Mucosa of stomach (tissue), 1 donor: Measurements from ENCODE around the gene GLDC.

Experiments used
- H3K27me3 ChIP-seq: one replicate; pipeline ENCODE4 v1.7.0; 2013; ENCODE audit warnings: mild to moderate bottlenecking, low read length; ENCODE audit not compliant: control insufficient read depth, insufficient read depth
- H3K36me3 ChIP-seq: one replicate; pipeline ENCODE4 v1.7.0; 2013; ENCODE audit warnings: low read length; ENCODE audit not compliant: control insufficient read depth, insufficient read depth
- H3K4me1 ChIP-seq: one replicate; pipeline ENCODE4 v1.7.0; 2013; ENCODE audit warnings: mild to moderate bottlenecking, low read length; ENCODE audit not compliant: control insufficient read depth, insufficient read depth
- H3K4me3 ChIP-seq: one replicate; pipeline ENCODE4 v1.7.0; 2013; ENCODE audit warnings: low read length
- H3K9ac ChIP-seq: one replicate; pipeline ENCODE4 v1.7.0; 2013; ENCODE audit warnings: mild to moderate bottlenecking, low read length, moderate library complexity
- H3K9me3 ChIP-seq: one replicate; pipeline ENCODE4 v1.7.0; 2013; ENCODE audit warnings: mild to moderate bottlenecking, low read length, moderate library complexity; ENCODE audit not compliant: control insufficient read depth
- donor health status: Pancreatic carcinoma.

The GLDC gene

DNA sequence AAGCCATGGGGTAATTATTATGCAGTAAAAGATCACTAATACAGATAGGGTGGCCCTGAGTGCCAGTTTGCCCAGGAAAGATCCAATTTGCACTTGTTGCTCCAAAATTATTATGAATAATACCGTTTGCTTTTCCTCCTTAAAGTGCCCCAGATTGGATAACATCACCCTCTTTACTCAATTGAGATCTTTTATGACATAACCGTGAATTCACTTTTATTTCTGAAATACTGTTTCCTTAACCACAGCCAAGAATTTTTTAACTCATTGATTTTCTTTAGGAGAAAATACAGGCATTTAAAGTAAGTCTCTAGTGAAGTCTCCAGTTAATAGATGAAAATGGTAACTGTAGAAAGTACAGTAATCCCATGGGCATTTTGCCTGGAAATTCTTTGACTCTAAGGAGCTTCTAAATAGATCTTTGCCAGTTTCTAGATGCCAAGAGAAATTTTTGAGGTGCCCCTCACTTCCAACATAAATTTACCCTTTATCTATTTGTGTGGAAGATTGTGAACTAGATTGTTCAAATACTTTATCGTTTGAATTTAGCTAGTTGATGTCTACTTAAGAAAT, 133.4 kb downstream of the GLDC start:
- Histone ChIP-seq H3K9me3 (no peaks in the 10 kb centered on the region), H3K4me1 (no peaks in the 10 kb centered on the region), H3K4me3 (no peak overlapping the region), H3K9ac (no peak overlapping the region), H3K36me3 (no peaks in the 10 kb centered on the region), H3K27me3 (no peaks in the 10 kb centered on the region)

DNA sequence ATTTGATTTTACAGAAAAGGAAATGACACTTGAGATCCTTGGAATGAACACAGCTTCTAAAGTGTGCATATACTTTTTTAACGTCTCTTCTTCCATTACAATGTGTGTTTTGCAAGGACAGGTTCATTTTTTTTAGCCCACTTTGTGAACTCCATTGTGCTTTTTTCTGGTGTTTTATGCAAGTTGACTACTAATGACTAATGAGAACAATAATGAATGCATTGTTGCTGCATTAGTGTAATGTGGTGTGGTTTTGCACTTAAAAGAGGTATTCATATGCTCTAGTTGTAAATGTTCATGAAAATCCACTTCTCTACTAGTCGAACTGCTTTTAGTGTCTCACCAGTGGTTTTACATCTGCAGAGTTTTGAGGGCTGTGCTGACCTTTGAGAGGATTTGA, 139.0 kb downstream of the GLDC start:
- Histone ChIP-seq H3K9me3 (no peaks in the 10 kb centered on the region), H3K27me3 (no peaks in the 10 kb centered on the region), H3K4me3 (no peak overlapping the region), H3K36me3 (no peaks in the 10 kb centered on the region), H3K4me1 (no peaks in the 10 kb centered on the region), H3K9ac (no peak overlapping the region)

DNA sequence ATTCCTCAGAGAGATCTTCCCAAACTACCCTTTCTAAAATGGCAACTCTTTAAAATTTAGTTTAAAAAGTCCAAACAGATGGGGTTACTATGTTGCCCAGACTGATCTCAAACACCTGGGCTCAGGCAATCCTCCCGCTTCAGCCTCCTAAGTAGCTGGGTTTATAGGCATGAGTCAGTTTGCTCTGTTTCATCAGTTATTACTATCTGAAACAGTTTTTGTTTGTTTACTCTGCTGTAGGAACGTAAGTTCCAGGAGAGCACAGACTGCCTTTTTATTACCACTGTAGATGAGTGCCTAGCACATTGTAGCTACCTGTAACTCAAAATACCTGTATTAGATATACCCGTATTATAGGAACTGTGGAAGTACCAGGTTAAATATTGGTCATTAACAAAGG, 143.1 kb downstream of the GLDC start:
- H3K36me3 ChIP-seq: peaks cover 6% of the 10 kb centered on the region
- H3K27me3 ChIP-seq: no peaks in the 10 kb centered on the region

DNA sequence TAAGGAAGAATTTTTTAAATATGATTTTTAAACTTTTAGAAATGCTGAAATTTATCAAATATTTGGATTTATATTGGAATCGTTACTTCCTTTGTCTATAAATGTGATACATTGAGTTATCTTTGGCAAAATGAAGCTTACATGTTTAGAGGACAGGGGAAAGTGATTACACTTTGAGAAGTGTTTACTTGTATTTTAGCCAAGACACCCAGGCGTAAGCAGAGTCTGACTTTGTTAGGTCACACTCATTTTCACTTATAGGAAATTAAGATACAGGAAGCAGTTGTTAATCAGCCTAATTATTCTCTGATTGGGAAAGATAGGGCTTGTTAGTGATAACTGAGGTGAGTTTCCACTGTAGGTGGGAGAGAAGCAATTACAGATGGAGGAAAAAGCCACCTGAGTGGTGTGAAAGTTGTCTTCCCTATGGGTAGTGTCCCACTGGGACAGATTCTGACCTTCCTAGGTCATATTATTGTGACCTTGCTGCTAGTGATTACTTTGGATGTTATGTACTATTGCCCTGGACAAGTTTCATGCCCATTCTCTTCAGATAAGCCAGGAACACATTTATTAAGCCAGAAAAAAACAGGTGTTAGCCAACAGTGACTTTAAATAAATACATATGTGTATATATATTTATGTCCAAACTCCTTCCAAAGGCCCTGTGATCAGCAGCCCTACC, 143.9 kb downstream of the GLDC start:
- Histone ChIP-seq H3K9ac (no peak overlapping the region), H3K4me1 (no peaks in the 10 kb centered on the region), H3K27me3 (no peaks in the 10 kb centered on the region), H3K36me3 (peaks cover 6% of the 10 kb centered on the region), H3K9me3 (no peaks in the 10 kb centered on the region), H3K4me3 (no peak overlapping the region)

More for the DNA sequence above, 143.1 kb downstream of the GLDC start:
- Histone ChIP-seq H3K4me1 (no peaks in the 10 kb centered on the region), H3K9ac (no peak overlapping the region), H3K9me3 (no peaks in the 10 kb centered on the region), H3K4me3 (no peak overlapping the region)

DNA sequence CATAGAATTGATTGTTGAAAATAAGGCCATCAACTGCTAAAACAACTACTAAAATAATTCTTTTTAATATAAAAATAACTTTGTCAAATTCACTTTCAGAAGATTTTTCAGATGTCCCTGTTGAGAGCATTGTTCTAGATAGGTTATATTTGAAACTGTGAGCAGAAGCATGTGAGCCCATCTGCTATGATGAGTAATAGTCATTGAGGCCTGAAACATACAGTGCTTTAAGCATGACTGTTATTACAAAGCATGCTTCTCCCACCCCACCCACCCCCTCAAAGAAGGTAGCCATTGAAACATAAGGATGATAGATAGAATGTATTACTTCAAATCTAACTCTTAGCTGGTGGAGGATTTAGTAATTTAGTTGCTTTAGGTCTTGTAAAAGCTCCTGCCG, 146.5 kb downstream of the GLDC start:
- H3K9ac ChIP-seq: no peak overlapping the region
- no peaks in the 10 kb centered on the region for H3K4me1 ChIP-seq
- H3K9me3 ChIP-seq: no peaks in the 10 kb centered on the region
- peaks cover 6% of the 10 kb centered on the region for H3K36me3 ChIP-seq
- H3K27me3 ChIP-seq: no peaks in the 10 kb centered on the region
- H3K4me3 ChIP-seq: no peak overlapping the region

DNA sequence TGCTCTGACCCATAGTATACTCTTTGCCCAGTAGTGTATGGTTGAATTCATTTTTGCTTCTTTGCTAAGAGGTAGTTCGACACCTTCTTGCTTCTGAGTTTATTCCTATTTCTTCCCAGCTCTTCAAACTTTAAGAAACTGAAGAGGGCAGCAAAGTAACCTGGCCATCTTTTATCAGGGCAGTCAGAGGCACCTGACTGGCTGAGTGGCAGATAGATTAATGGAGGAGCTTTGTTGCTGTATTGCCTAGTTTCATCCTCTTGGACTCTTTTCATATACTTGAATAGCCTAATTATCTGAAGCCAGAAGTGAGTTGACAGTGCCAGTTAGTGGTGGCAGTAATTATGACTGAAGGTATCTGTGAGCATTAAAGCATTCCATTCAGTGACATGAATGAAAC, 150.1 kb downstream of the GLDC start:
- H3K36me3 ChIP-seq: peaks cover 6% of the 10 kb centered on the region
- H3K9ac ChIP-seq: no peak overlapping the region
- H3K4me3 ChIP-seq: no peak overlapping the region

DNA sequence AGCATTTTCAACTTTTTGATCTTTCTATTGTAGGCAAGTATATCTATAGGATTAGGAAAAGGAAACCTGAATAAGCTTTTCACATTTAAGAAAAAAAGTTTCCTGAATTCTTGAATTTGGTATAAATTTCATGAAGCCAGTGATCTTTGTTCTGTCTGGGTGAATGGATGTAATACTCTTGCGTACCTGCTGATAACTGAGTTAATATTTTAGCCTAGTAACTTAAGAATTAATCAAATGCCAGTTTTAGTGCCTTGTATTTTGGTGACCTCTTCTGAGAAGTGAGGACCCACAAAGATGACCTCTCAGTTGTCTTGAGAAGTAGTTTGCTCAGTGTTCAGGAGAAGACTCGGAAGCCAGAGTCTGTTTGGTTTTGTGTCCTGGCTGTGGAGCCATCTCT, 154.7 kb downstream of the GLDC start:
- no peaks in the 10 kb centered on the region for H3K27me3 ChIP-seq
- H3K4me3 ChIP-seq: no peak overlapping the region
- no peak overlapping the region for H3K9ac ChIP-seq
- H3K36me3 ChIP-seq: no peaks in the 10 kb centered on the region
- no peaks in the 10 kb centered on the region for H3K9me3 ChIP-seq
- no peaks in the 10 kb centered on the region for H3K4me1 ChIP-seq

More for the DNA sequence above, 150.1 kb downstream of the GLDC start:
- Histone ChIP-seq H3K4me1 (no peaks in the 10 kb centered on the region), H3K27me3 (no peaks in the 10 kb centered on the region), H3K9me3 (no peaks in the 10 kb centered on the region)

DNA sequence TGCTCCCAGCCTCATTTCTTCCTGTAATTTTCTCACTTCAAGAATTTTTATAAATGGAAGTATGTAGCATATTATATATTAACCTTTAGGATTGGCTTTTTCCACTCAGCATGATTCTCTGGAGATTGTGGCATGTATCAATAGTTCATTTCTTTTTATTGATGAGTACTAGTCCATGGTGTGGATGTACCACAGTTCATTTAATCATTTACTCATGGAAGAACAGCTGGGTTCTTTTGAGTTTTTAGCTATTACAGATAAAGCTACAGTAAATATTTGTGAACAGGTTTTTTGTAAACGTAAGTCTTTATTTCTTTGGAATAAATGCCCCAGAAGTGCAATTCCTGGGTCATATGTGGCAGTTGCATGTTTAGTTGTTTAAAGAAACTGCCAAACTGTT, 156.4 kb downstream of the GLDC start:
- no peaks in the 10 kb centered on the region for H3K9me3 ChIP-seq
- H3K36me3 ChIP-seq: no peaks in the 10 kb centered on the region
- H3K27me3 ChIP-seq: no peaks in the 10 kb centered on the region
- no peaks in the 10 kb centered on the region for H3K4me1 ChIP-seq
- H3K9ac ChIP-seq: no peak overlapping the region
- no peak overlapping the region for H3K4me3 ChIP-seq

DNA sequence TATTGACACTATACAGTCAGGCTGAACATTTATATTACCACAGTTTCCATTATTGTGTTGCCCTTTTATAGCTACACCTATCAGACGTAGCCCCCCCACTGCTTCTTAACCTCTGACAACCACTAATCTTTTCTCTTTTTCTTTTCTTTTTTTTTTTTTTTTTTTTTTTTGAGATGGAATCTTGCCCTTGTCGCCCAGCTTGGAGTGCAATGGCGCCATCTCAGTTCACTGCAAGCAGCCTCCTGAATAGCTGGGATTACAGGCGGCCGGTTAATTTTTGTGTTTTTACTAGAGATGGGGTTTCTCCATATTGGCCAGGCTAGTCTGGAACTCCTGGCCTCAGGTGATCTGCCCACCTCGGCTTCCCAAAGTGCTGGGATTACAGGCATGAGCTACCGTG, 157.1 kb downstream of the GLDC start:
- Histone ChIP-seq H3K9me3 (no peaks in the 10 kb centered on the region), H3K4me3 (no peak overlapping the region), H3K36me3 (no peaks in the 10 kb centered on the region), H3K4me1 (no peaks in the 10 kb centered on the region), H3K9ac (no peak overlapping the region), H3K27me3 (no peaks in the 10 kb centered on the region)

DNA sequence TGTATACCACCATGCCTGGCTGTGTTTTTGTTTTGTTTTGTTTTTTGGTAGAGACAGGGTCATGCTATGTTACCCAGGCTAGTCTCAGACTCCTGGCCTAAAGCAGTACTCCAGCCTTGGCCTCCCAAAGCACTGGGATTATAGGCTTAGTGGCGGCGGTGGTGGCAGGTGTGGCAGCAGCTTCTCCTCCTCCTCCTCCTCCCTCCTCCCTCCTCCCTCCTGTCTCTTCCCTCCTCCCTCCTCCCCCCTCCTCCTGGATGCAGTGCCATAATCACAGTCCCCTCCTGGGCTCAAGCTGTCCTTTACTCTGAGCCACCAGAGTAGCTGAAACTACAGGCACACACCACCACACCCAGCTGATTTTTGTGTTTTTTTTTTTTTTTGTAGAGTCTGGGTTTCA, 161.3 kb downstream of the GLDC start:
- Histone ChIP-seq H3K4me3 (no peak overlapping the region), H3K9ac (no peak overlapping the region), H3K36me3 (no peaks in the 10 kb centered on the region), H3K9me3 (no peaks in the 10 kb centered on the region), H3K27me3 (no peaks in the 10 kb centered on the region), H3K4me1 (no peaks in the 10 kb centered on the region)
